Stimulated activated CD8-positive, alpha-beta memory T cell treated with anti-CD3 and anti-CD28 coated beads, Interleukin-4, amount 100 ng/mL, for 4 hours (primary cell): ENCODE data around the gene OIT3.
"Not testable (repeated sequence)": the region's sequence is repeated elsewhere in the genome, so short reads cannot be mapped to it uniquely, and the experiment has no call there.

Experiments used
- DNase-seq, 2 donors: peaks; one replicate each; pipeline ENCODE4 v3.0.0-alpha.2; 2020; ENCODE audit warnings: low read depth in 2 of 2, low spot score in 1 of 2

OIT3 gene

GRCh38 chr10:72899545-72899944, 6.0 kb downstream of the OIT3 start:
- no peak for DNase-seq

- DNase-seq = not testable (repeated sequence)
Measured at GRCh38 chr10:72903941-72904446, 10.5 kb downstream of the OIT3 start.

DNA sequence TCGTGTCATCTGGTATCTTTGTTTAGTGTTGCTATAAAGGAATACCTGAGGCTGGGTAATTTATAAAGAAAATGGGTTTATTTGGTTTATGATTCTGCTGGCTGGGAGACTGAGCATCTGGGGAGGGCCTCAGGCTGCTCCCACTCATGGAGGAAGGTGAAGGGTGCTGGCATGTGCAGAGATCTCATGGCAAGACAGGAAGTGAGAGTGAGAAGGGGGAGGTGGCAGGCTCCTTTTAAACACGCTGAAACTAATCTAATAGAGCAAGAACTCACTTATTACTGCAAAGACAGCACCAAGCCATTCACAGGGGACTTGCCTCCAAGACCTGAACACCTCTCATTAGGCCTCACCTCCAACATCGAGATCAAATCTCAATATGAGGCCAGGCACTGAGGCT, 11.3 kb downstream of the OIT3 start:
- DNase-seq = no peak

DNA sequence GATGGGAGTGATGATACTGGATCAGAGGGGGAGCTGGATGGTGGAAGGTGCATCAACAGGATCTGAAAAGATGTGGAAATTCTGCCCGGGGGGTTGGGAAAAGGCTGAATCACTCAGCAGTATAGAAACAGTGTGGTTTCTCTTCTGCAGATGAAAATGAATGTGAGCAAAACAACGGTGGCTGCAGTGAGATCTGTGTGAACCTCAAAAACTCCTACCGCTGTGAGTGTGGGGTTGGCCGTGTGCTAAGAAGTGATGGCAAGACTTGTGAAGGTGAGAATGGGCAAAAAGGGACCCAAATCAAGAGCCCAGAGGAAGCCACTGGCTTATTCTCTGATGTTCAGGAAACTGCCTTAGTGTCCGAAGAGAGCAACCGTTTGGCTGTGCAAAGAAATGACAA, 12.9 kb downstream of the OIT3 start:
- DNase-seq = no peak

- no peak for DNase-seq
Measured at GRCh38 chr10:72910705-72911104, 17.2 kb downstream of the OIT3 start.

- DNase-seq = no peak
Measured at GRCh38 chr10:72911758-72912157, 18.2 kb downstream of the OIT3 start.

DNA sequence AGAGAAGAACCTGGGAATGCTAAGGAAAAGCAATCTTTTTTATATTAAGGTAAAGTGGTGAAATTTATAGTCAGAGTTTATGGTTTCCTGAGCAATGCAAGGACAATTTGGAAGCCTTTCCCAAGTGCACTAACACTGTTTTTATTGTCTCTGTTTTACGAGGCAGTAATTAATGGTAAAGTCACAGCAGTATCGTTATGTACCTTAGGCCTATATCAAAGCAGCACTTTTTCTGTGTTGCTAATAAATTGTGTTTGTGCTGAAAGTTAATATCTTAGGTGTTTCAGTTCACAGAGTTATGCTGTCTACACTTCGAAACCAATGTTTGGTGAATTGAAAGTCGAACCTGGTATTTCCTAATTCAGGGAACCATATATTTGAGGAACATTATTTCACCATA, 19.2 kb downstream of the OIT3 start:
- DNase-seq = no peak

DNA sequence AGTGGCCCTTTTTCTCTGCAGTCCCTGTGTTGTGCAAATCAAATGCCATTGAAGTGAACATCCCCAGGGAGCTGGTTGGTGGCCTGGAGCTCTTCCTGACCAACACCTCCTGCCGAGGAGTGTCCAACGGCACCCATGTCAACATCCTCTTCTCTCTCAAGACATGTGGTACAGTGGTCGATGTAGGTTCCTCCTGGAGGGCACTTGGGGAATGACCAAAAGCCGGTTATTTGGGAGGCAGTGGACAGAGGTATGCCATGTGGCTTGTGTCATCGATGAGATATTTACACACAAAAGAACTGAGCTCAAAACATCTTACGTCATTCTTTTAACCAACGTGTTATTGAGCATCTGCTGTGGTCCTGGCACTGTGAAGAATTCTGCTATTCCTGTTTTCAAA, 19.7 kb downstream of the OIT3 start:
- no peak for DNase-seq

DNA sequence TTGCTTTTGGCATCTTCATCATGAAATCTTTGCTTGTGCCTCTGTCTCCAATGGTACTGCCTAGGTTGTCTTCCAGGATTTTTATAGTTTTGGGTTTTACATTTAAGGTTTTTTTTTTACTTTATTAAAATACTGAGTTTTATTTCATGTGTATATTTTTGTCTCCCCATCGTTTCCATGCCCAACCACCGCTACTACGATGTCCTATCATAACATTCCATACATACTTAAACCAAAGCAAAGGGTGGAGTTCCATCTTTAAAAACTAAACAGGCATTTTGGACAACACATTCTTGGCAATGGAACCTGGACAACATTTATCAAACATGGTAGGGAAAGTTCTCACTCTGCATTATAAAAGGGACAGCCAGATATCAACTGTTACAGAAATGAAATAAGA, 23.7 kb downstream of the OIT3 start:
- not testable (repeated sequence) for DNase-seq

DNA sequence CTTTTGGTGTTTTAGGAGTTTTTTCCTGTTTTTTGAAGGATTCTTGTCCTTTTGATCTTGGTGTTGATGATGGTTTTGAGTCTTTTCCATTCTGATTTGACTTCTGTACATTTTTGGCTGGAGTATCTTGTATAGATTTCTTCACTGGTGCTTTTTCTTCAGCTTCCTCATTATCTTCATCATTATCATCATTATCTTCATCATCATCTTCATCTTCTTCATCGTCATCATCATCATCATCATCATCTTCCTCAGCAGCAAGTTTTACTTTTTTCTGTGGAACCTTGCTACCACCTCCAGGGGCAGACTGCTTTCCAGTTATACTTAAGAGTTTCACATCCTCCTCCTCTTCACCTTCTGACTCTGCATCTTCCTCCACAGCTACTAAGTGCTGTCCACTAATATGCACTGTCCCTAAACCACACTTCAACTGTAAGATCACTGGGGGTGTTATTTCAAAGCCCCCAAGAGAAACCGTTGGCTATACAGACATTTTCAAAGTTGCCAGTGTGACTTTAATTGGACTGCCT, 24.3 kb downstream of the OIT3 start:
- DNase-seq = not testable (repeated sequence)

- no peak for DNase-seq
Measured at GRCh38 chr10:72918352-72918751, 24.8 kb downstream of the OIT3 start.

GRCh38 chr10:72921147-72921683, 27.7 kb downstream of the OIT3 start:
- not testable (repeated sequence) for DNase-seq

- no peak for DNase-seq
Measured at GRCh38 chr10:72924351-72924750, 30.8 kb downstream of the OIT3 start.

GRCh38 chr10:72925951-72926465, 32.5 kb downstream of the OIT3 start:
- no peak for DNase-seq

DNA sequence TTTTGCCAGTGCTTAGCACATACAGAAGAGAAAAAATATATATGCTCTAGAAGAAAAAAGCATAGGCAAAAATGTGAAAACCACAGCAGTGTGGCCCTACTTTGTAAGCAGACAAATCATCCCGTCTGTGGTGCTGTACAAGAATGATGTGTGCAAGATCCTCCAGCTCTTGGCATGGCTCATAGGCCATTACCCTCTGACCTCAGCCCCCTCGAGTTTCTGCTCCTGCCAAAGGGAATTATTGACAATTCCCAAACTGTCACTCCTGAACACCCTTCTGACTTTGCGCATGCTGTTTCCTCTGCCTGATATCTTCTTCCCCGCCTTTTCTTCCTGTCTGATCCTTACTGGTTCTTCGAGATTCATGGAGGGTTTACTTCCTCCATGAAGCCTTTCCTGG, 33.9 kb downstream of the OIT3 start:
- no peak for DNase-seq

GRCh38 chr10:72928798-72929197, 35.3 kb downstream of the OIT3 start:
- DNase-seq = no peak

GRCh38 chr10:72930276-72930675, 36.7 kb downstream of the OIT3 start:
- DNase-seq = no peak

- no peak for DNase-seq
Measured at GRCh38 chr10:72932259-72933015, 38.9 kb downstream of the OIT3 start.

DNA sequence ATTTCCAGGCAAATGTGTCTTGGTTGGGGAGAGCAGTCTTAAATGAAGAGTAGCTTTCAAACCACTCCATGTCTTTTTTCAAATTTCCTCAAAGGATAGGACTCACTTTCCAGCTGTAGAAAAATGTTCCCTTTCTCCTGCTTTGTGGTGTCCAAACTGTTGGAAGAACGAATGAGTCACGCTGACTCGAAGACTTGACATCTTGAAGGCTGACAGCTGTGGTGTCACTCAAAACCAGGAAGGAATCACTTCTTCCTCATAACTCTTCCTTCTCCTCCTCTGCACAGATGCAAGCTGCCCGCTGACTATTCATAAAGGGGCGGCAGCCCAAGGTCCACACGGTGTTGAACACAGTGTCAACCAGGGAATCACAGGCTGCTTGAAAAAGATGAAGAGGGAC, 41.8 kb downstream of the OIT3 start:
- no peak for DNase-seq

GRCh38 chr10:72943498-72944234, 50.1 kb downstream of the OIT3 start:
- DNase-seq = no peak

- DNase-seq = no peak
Measured at GRCh38 chr10:72946963-72947362, 53.4 kb downstream of the OIT3 start.

GRCh38 chr10:72948762-72949161, 55.2 kb downstream of the OIT3 start:
- DNase-seq = no peak
